ENCODE data around the gene NCLN.
"Not testable (repeated sequence)": the region's sequence is repeated elsewhere in the genome, so short reads cannot be mapped to it uniquely, and the experiment has no call there.

The NCLN gene

GRCh38 chr19:3183721-3184641 is 1.7 kb upstream of the NCLN start:
- DNase-seq (ENCODE audit: low spot score) = no peak

GRCh38 chr19:3184847-3185460 is 776 bp upstream of the NCLN start:
- peak; percentile 66 for DNase-seq (ENCODE audit: low spot score)

GRCh38 chr19:3186160-3186688 is 494 bp downstream of the NCLN start:
- DNase-seq (ENCODE audit: low spot score) = no peak

- DNase-seq (ENCODE audit: low spot score) = no peak
Observed at GRCh38 chr19:3186891-3187661, 1.3 kb downstream of the NCLN start.

GRCh38 chr19:3187662-3188511 is 2.2 kb downstream of the NCLN start:
- no peak for DNase-seq (ENCODE audit: low spot score)

- DNase-seq (ENCODE audit: low spot score) = no peak
Observed at GRCh38 chr19:3188627-3189596, 3.2 kb downstream of the NCLN start.

GRCh38 chr19:3189702-3190469 is 4.2 kb downstream of the NCLN start:
- no peak for DNase-seq (ENCODE audit: low spot score)

- no peak for DNase-seq (ENCODE audit: low spot score)
Observed at GRCh38 chr19:3190470-3190770, 4.7 kb downstream of the NCLN start.

GRCh38 chr19:3190921-3191805 is 5.4 kb downstream of the NCLN start:
- DNase-seq (ENCODE audit: low spot score) = no peak

GRCh38 chr19:3191806-3192104 is 6.0 kb downstream of the NCLN start:
- DNase-seq (ENCODE audit: low spot score) = not testable (repeated sequence)

- no peak for DNase-seq (ENCODE audit: low spot score)
Observed at GRCh38 chr19:3192228-3192635, 6.5 kb downstream of the NCLN start.

GRCh38 chr19:3192684-3193083 is 7.0 kb downstream of the NCLN start:
- DNase-seq (ENCODE audit: low spot score) = no peak

GRCh38 chr19:3193256-3194105 is 7.8 kb downstream of the NCLN start:
- no peak for DNase-seq (ENCODE audit: low spot score)

GRCh38 chr19:3194106-3195087 is 8.7 kb downstream of the NCLN start:
- DNase-seq (ENCODE audit: low spot score) = no peak

GRCh38 chr19:3196064-3196932 is 10.6 kb downstream of the NCLN start:
- DNase-seq (ENCODE audit: low spot score) = no peak

- DNase-seq (ENCODE audit: low spot score) = no peak
Observed at GRCh38 chr19:3196933-3197205, 11.1 kb downstream of the NCLN start.

Data from AG08396 (cell line).